ENCODE data around the gene TSGA10IP. TPM values are rescaled to one million over a fixed set of nuclear protein-coding genes. Genes with fewer than 3 reads are reported as not detected.

Gene TSGA10IP
- total RNA-seq, 1 donor from 2014 or later, result not detected

- TF ChIP-seq CTCF (IDR thresholded peaks at IDR 0.05; ENCODE audit: unreplicated experiment), result no peak
- Mint-ChIP-seq H3K27me3 (peaks cover 15% of the 10 kb centered on the region), H3K4me1 (ENCODE audit: low read depth) (peaks cover 13% of the 10 kb centered on the region), H3K4me3 (ENCODE audit: low read depth) (peak overlapping the region; percentile 22), H3K9me3 (ENCODE audit: low read depth) (no peaks in the 10 kb centered on the region), H3K27ac (no peak overlapping the region), H3K36me3 (ENCODE audit: insufficient read depth) (peaks cover 1% of the 10 kb centered on the region)
- DNase-seq (ENCODE audit: low spot score, unreplicated experiment), result no peak
Measured at GRCh38 chr11:66006134-66006890, 61.0 kb downstream of the TSGA10IP start.

GRCh38 chr11:66006891-66007176, 61.6 kb downstream of the TSGA10IP start:
- Mint-ChIP-seq H3K9me3 (ENCODE audit: low read depth) (no peaks in the 10 kb centered on the region), H3K4me1 (ENCODE audit: low read depth) (peaks cover 12% of the 10 kb centered on the region), H3K36me3 (ENCODE audit: insufficient read depth) (peaks cover 1% of the 10 kb centered on the region), H3K27me3 (peaks cover 18% of the 10 kb centered on the region), H3K4me3 (ENCODE audit: low read depth) (no peak overlapping the region), H3K27ac (no peak overlapping the region)
- TF ChIP-seq CTCF (IDR thresholded peaks at IDR 0.05; ENCODE audit: unreplicated experiment), result no peak
- no peak for DNase-seq (ENCODE audit: low spot score, unreplicated experiment)

- no peak for TF ChIP-seq CTCF (IDR thresholded peaks at IDR 0.05; ENCODE audit: unreplicated experiment)
- H3K27me3 Mint-ChIP-seq, result peaks cover 18% of the 10 kb centered on the region
- no peaks in the 10 kb centered on the region for H3K9me3 Mint-ChIP-seq (ENCODE audit: low read depth)
- no peak overlapping the region for H3K27ac Mint-ChIP-seq
- H3K36me3 Mint-ChIP-seq (ENCODE audit: insufficient read depth), result peaks cover 1% of the 10 kb centered on the region
- peaks cover 10% of the 10 kb centered on the region for H3K4me1 Mint-ChIP-seq (ENCODE audit: low read depth)
- no peak for DNase-seq (ENCODE audit: low spot score, unreplicated experiment)
- H3K4me3 Mint-ChIP-seq (ENCODE audit: low read depth), result no peak overlapping the region
Measured at GRCh38 chr11:66007201-66007634, 61.9 kb downstream of the TSGA10IP start.

GRCh38 chr11:66008095-66008467, 62.8 kb downstream of the TSGA10IP start:
- Mint-ChIP-seq H3K4me3 (ENCODE audit: low read depth) (no peak overlapping the region), H3K27ac (no peak overlapping the region), H3K36me3 (ENCODE audit: insufficient read depth) (peaks cover 1% of the 10 kb centered on the region), H3K27me3 (peaks cover 18% of the 10 kb centered on the region), H3K9me3 (ENCODE audit: low read depth) (no peaks in the 10 kb centered on the region), H3K4me1 (ENCODE audit: low read depth) (peaks cover 6% of the 10 kb centered on the region)
- no peak for DNase-seq (ENCODE audit: low spot score, unreplicated experiment)
- TF ChIP-seq CTCF (IDR thresholded peaks at IDR 0.05; ENCODE audit: unreplicated experiment), result no peak

GRCh38 chr11:66008468-66009101, 63.3 kb downstream of the TSGA10IP start:
- no peak for TF ChIP-seq CTCF (IDR thresholded peaks at IDR 0.05; ENCODE audit: unreplicated experiment)
- Mint-ChIP-seq H3K36me3 (ENCODE audit: insufficient read depth) (peaks cover 1% of the 10 kb centered on the region), H3K4me3 (ENCODE audit: low read depth) (no peak overlapping the region)

More at GRCh38 chr11:66008468-66009101, 63.3 kb downstream of the TSGA10IP start:
- Mint-ChIP-seq H3K27ac (no peak overlapping the region), H3K4me1 (ENCODE audit: low read depth) (peaks cover under 1% of the 10 kb centered on the region), H3K27me3 (peaks cover 21% of the 10 kb centered on the region), H3K9me3 (ENCODE audit: low read depth) (no peaks in the 10 kb centered on the region)
- no peak for DNase-seq (ENCODE audit: low spot score, unreplicated experiment)

Other genes starting within 250 kb of the TSGA10IP start
- 65.8 and 73.1 TPM in 2 replicates for gene KAT5, start 233.2 kb upstream of the TSGA10IP start, total RNA-seq
- gene RNASEH2C, start 224.7 kb upstream of the TSGA10IP start, total RNA-seq, result 38.5 and 44.0 TPM in 2 replicates
- gene AP5B1, start 164.5 kb upstream of the TSGA10IP start, total RNA-seq, result 18.4 and 19.3 TPM in 2 replicates
- gene OVOL1, start 158.4 kb upstream of the TSGA10IP start, total RNA-seq, result 12.4 and 12.7 TPM in 2 replicates
- gene SNX32, start 111.5 kb upstream of the TSGA10IP start, total RNA-seq, result 3.6 and 4.6 TPM in 2 replicates
- 864 and 890 TPM in 2 replicates for gene CFL1, start 87.3 kb upstream of the TSGA10IP start, total RNA-seq
- 55.5 and 60.5 TPM in 2 replicates for gene MUS81, start 85.0 kb upstream of the TSGA10IP start, total RNA-seq
- gene EFEMP2, start 72.7 kb upstream of the TSGA10IP start, total RNA-seq, result 84.9 and 90.5 TPM in 2 replicates
- not detected in 2 replicates for gene CTSW, start 65.6 kb upstream of the TSGA10IP start, total RNA-seq
- 67.7 and 77.8 TPM in 2 replicates for gene FIBP, start 57.0 kb upstream of the TSGA10IP start, total RNA-seq
- 7.4 and 7.9 TPM in 2 replicates for gene CCDC85B, start 54.8 kb upstream of the TSGA10IP start, total RNA-seq
- gene FOSL1, start 45.1 kb upstream of the TSGA10IP start, total RNA-seq, result 1.7 and 2.6 TPM in 2 replicates
- gene C11orf68, start 26.4 kb upstream of the TSGA10IP start, total RNA-seq, result 23.9 and 28.6 TPM in 2 replicates
- gene DRAP1, start 26.1 kb upstream of the TSGA10IP start, total RNA-seq, result 61.5 and 65.8 TPM in 2 replicates
- gene SART1, start 16.3 kb downstream of the TSGA10IP start, total RNA-seq, result 51.2 and 53.1 TPM in 2 replicates
- 40.1 and 42.6 TPM in 2 replicates for gene EIF1AD, start 56.7 kb downstream of the TSGA10IP start, total RNA-seq
- 200 and 222 TPM in 2 replicates for gene BANF1, start 57.0 kb downstream of the TSGA10IP start, total RNA-seq
- gene CST6, start 66.5 kb downstream of the TSGA10IP start, total RNA-seq, result not detected in 2 replicates
- gene CATSPER1, start 81.0 kb downstream of the TSGA10IP start, total RNA-seq, result not detected in 2 replicates
- gene GAL3ST3, start 103.7 kb downstream of the TSGA10IP start, total RNA-seq, result 3.9 and 4.8 TPM in 2 replicates
- gene SF3B2, start 106.9 kb downstream of the TSGA10IP start, total RNA-seq, result 211 and 216 TPM in 2 replicates
- gene PACS1, start 124.8 kb downstream of the TSGA10IP start, total RNA-seq, result 68.3 and 72.3 TPM in 2 replicates